ENCODE measurements around the gene NPFF.

NPFF gene

DNA sequence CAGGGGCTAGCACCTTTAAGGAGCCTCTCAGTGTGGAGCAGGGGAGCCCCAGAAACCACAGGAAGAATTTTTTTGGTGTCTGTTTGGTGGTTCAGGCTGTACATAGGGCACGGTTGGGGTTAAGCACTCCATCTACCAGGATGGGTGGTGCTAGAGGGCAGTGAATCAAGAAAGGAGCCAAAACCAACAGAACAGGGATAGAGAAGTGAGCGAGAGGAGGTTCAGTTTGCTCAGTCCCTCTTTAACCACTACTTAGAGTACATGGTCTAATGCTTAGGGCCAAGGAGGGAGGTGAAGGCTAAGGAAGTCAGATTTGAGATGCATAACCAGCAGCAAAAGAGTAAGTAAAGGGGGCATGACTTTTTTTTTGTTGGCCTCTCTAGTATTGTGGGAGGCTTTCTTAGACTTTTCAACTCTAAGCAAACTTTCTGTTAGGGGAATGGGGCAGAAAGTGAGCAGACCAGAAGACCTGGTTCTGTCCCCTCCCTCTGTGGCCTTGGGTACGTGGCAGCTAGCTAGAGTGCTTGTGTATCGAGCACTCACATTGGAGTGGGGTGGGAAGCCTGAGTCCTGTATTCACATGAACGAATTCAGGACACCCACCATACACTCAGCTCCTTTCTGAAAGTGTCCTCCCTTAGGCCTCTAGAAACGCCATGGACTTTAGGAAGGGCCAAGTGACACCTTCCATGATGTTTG, 6.6 kb upstream of the NPFF start:
- DNase-seq (ENCODE audit: low spot score): no peak

DNA sequence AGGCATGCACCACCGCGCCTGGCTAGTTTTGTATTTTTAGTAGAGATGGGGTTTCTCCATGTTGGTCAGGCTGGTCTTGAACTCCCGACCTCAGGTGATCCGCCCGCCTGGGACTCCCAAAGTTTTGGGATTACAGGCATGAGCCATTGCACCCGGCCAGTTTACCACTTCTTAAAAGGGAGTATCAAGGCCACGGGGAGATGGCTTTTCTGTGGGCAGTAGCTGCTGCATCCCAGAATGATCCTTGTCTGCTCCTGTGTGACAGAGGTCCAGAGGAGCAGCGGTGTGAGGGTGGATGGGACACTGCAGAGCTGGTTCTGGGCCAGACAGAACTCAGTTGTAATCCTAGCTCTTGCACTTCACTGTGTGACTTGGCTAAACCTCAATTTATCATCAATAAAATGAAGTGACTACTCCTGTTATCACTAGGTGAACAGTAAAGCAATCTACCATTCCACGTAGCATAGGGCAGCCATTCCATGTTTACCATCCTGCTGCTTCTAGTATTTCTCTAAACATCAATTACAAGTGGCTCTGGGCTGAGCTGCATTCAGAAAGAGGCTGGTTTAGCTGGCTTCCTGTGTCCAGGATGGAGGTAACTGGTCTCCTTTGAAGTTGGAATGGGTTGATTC, 3.0 kb upstream of the NPFF start:
- DNase-seq (ENCODE audit: low spot score): no peak

DNA sequence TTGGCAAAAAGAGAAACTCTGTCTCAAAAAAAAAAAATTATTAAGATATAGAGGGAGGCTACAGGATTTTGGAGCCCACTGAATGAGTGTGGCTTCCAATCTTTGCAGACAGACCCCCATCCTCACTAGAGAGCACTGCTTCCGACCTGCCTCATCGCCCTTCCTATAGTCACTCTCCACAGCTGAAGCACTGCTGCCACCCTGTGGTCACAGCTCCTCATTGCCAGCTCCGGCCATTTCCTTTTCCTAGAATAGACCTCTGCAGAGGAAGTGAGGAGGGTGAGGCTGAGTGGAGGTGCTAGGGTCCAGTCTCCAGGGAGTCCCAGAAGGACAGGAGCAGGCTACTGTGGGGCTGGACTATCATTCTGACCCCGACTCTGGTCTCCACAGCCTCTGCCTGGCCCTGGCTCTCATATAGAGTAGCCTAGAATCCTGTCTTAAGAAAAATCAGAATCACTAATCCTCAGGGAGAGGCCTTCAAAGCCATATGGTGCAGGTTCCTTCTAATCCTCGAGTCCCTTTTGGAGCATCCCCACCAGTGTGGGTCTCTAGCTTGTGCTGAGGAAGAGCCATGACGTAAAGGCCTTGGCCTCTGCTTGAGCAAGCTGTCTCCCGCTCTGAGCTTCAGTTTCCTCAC, 1.4 kb upstream of the NPFF start:
- peak; percentile 84 for DNase-seq (ENCODE audit: low spot score)

DNA sequence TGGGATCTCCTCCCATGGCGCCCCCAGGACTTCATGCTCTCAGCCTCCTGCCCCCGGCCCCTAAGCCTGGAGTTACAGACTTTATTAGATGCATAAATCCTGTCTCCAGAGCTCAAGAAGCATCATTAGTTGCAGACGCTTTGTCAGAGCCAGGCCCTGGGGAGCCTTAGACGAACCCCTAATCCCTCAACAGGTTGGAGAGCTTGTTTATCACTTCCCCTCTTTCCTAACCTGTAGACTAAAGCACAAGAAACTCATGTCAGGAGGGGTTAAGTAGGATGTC, 260 bp upstream of the NPFF start:
- DNase-seq (ENCODE audit: low spot score): no peak

DNA sequence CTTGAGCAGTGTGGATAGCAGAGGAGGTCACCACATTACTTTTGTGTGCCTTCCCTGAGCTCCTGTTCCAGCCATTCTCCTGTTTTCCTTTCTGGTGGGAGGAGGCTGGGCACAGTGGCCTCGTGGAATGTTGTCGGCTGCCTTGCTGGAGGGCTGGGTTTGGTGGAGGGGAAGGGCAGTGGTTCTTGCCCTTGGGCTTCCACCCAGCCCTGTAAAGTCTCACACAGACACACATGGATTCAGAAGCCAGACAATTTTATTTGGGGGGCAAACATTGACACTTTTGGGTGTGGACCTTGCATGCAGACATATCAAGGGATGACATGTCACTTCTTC, 866 bp downstream of the NPFF start:
- no peak for DNase-seq (ENCODE audit: low spot score)

DNA sequence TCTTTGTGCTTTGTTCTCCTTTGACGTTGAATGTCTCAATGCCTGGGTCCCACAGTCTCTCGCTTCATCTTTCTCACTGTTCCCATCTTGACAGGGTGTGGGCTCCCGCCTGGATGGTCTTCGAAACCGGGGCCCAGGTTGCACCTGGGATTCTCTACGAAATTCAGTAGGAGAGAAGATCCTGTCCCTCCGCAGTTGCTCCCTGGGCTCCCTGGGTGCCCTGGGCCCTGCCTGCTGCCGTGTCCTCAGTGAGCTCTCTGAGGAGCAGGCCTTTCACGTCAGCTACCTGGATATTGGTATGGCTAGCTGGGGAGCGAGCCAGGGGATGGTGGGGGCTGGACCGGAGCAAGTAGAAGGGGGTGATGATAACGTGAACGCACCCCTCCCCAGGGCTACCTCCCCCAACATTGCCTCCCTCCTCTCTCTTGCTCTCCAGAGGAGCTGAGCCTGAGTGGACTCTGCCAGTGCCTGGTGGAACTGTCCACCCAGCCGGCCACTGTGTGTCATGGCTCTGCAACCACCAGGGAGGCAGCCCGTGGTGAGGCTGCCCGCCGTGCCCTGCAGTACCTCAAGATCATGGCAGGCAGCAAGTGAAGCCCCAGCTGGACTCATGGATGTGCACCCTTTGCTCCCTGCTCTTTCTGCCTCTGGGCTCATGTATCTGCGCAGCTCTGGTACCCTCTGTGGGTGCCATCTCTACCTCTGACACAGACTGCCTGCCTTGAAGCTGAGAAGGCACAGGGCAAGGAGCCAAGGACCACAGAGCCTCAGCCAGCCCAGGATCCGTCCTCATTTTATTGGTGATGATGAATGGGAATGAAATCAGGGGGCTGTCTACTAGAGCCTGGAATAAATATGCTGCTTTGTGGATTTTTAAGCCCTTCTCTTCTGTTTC, 1.5 kb downstream of the NPFF start:
- no peak for DNase-seq (ENCODE audit: low spot score)

DNA sequence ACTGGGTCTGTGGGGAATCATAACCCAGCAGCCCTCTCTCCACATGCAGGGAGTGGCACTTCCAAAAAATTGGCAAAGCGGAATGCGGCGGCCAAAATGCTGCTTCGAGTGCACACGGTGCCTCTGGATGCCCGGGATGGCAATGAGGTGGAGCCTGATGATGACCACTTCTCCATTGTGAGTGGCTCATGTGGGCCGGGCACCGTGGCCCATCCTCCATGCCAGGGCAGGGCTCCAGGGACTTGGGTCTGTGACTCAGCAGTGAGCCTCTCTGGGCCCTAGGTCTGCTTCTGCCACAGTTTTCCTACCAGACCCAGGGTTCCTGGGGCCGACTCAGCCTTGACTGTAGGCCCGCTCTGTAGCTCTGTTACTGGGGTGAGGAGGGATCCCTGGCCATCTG, 2.2 kb downstream of the NPFF start:
- no peak for DNase-seq (ENCODE audit: low spot score)

DNA sequence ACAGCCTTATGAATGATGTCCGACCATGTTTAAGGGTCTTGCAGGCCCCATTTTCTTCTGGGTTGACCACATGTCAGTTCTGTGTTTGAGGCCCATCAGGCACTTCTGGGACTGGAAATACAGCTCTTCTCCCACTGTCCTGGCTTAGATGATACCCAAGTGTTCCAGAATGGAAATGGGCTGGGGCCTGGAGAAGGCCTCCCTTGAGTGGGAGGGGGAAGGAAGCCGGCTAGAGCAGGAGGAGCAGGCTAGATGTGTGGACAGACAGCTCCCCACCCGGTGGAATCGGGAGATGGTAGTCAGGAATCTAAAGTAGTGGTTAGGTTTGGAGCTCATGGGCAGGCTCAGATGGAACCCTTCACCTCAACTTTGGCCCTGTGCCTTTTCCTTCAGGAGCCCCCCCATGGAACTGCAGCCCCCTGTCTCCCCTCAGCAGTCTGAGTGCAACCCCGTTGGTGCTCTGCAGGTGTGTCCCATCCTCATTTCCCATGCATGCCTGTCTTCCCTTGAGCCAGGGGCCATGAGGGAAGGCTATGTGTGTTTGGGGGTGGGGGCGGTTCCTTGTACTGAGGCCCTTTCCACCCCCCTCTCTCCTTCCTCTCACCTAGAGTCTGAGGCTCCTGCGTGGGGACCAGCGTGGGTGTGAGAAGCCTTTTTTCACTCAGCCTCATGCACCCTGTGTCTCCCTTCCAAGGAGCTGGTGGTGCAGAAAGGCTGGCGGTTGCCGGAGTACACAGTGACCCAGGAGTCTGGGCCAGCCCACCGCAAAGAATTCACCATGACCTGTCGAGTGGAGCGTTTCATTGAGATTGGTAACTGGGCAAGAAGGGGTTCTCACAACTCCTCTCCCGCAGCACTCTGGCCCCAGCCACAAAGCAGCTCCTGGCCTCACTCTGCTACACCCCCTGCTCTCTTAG, 3.0 kb downstream of the NPFF start:
- DNase-seq (ENCODE audit: low spot score): no peak

DNA sequence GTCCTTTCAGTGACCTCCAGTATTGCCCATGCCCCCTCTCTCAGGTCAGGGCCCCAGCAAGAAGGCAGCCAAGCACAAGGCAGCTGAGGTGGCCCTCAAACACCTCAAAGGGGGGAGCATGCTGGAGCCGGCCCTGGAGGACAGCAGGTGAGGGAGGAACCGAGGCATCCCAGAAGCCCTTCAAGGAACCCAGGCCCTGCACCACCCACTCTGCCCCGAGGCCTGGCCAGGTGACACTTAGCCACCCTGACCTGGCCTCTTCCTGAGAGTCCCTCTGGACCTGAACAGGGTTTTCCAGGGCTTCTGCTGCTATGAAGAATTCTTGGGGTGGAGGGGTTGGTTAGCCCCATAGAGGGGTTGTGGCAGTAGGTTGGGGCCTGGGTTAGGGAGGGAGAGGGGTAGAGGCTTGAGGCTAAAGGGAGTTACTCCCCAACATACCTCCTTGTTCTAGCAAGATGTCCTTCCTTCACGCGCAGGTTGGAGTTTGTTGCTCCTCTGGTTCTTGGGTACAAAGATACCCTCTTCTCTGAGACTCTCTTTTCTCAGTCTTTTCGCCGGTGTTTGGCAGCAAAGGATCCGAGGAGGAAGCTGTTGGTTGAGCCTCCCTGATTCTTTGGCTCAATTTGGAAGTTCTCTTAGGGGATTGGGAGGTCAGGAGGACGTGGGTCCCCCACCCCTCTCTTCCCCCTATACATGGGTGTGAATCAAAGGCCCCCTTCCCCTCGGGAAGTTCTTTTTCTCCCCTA, 4.1 kb downstream of the NPFF start:
- DNase-seq (ENCODE audit: low spot score): no peak

DNA sequence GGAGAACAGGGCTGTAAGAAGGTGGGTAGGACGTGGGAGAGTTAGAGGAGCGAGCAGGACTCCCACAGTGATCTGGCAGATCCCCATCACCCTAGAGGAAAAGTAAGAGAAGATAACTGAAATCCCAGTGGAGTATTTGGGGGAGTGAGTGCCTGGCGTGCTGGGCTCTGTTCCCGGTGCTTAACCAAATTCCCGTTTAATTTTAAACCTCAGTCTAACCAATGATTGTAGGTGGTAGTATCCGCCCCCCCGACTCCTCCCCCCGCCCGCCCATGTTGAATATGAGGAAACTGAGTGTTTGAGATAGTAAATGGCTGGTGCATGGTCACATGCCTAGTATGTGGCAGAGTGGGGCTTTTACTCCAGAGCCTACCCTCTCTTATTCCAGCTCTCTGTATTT, 5.0 kb downstream of the NPFF start:
- no peak for DNase-seq (ENCODE audit: low spot score)

DNA sequence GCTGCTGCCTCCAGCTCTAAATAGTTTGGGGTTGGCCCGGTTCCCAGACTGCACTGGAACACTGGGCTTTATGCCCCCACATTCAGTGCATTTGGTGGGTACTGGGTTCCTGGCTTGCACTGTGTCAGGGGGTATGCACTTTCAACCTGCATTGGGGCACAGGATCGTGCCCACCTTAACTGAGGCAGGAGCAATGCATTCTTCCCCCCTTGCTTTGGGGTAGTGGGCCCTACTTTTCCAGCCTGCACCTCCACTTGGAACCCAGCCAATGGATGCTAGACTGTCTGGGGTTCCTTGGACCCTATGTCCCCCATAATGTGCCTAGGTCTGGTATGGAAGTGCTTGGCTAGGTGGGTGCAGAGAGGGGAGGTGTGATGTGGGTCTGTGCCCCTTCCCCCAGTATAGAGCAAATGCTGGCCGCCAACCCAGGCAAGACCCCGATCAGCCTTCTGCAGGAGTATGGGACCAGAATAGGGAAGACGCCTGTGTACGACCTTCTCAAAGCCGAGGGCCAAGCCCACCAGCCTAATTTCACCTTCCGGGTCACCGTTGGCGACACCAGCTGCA, 5.6 kb downstream of the NPFF start:
- DNase-seq (ENCODE audit: low spot score): no peak

DNA sequence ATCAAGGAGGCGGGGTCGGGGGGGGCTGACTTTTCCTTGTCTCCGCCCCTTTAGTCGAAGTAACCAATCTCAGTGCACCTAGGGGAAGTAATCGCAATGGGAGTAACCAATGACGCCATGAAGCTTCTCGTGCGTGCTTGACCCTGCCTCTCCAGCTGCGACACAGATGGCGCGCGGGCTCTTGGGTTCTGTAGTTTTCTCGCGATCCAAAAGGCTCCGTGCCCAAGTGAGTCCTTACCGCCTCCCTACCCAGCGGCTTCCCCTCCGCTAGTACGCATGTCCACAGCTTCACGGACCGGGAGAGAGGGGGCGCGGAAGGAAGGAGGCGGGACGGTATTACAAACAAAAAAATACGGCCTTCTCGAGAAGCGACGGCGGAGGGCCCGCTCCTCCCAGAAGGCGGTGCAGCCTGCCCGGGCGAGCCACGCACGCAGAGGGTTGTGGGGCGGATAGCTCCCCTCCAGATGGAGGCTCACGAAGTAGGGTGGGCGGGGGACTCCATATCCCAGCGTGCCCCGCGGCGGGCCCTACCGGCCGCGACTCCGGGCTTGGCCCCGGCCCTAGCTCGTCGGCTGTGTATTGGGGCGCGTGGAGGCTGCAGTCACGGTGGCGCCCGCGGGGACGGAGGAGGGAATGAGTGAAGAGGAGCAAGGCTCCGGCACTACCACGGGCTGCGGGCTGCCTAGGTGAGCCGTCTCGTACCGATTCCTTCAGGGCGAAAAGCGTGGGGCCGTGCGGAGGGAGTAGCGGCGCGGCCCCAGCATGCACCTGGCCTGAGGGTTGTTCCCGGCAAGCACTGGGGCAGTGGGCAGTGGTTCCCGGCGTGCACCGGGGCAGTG, 6.3 kb downstream of the NPFF start, which contains the start of gene TARBP2:
TSS of gene TARBP2 (plus strand) at position 508 of the 839 bp plus-strand sequence. CDS start at position 634, 126 bp downstream.
- DNase-seq (ENCODE audit: low spot score): peak; percentile 99

DNA sequence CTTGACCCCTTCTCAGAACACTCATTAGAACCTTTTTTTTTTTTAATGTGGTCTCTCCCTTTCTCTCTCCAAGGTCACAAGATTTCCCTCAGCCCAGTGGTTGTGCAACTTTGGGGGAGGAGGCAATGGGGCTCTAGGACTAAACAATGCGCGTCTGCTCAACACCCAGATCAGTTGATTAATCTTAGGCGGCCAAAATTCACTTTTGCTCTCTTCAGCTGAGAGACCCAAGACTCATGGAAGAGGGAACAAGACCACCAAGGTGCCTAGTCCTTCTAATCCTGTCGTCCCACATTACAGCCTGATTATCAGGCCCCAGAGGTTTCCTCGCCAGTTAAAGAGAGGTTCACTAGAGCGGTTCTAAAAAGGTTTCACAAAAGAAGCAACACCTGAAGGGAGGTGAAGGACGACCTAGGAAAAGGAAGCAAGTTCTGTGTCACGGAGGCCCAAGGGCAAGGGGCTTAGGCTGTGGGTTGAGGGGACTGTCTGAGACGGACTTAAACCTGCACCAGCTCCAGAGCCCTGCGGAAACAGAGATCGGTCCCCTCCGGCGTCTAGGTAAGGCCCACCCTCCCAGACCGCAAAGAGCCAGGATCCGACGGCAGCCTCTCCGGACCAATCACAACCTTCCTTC, 7.0 kb downstream of the NPFF start:
- DNase-seq (ENCODE audit: low spot score): peak; percentile 12

DNA sequence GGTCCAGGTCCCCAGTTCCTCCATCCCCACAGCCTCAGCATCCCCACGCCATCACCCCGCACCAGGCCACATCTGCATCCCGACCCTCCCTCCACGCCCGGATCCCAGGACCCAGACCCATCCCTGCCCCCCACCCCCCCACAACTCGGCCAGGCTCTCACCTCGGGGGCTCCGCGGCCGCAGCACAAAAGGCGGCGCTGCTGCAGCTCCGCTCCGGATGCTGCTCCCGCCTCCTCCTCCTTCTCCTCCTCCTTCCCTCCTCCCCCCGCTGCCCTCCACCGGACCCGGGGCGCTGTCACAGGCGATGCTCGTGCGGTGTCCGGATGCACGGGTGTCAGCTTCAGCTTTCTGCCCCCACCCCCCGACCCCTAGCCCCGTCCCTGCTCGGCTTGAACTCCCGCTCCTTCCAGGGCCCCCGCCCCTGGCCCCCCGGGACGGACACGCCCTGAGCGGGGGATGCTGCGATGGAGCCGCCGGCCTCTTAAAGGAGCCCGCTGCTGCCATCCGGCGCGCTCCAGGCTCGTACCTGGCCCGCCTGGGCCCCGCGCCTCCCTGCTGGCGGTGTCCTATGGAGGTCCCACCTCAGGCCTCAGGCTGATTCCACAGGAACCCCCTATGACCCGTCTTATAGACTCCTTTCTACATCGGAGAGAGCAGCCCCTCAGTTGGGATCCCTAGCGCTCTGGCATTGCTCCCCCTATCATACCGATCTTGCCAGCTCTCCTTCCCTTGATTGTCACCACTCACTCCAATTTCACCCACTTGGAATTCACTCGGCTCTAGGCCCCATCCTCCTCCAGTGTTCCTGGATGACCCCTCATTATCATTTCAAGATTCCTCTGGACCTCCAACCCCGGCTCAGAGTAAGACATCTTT, 7.8 kb downstream of the NPFF start, which contains the start of gene MAP3K12:
TSS of gene MAP3K12 (minus strand) at position 193 of the 876 bp plus-strand sequence. CDS start 12,067 bp downstream, outside the sequence.
- peak; percentile 48 for DNase-seq (ENCODE audit: low spot score)

DNA sequence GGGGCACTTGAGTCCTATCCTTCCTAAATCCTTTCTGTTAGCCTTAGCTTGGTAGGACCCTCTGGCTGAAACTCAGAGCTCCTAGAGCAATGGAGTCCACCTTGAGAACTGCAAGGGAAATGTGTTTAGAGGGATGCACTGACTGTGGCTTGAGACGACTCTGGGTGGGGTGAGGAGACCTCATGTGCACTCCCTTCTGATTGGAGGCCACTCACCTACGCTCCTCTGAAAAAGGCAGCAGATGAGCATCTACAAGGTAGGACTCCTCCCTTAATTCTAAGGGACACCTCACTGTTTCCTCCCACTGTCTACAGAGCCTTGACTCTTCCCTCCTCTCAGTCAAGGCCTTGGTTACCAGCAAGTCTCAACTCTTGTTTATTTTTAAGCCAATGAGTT, 9.1 kb downstream of the NPFF start:
- peak; percentile 30 for DNase-seq (ENCODE audit: low spot score)

DNA sequence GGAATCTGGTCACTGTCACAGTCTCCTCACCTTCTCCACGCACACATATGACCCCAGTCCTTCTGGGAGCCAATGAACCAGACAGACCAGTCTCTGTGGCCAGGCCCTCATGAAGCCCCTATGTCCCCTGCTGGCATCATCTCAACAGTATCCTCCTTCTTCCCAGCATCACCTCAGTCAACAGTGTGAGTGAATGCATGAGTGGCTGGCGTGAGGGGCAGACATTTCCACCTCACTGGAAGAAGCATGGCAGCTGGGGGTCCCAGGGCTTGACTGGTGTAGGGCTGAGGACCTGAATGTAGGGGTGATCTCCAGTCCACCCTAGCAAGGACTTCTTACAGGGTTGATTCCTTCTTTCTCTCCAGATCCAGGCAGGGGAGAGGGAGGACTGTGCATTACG, 9.8 kb downstream of the NPFF start:
- no peak for DNase-seq (ENCODE audit: low spot score)

DNA sequence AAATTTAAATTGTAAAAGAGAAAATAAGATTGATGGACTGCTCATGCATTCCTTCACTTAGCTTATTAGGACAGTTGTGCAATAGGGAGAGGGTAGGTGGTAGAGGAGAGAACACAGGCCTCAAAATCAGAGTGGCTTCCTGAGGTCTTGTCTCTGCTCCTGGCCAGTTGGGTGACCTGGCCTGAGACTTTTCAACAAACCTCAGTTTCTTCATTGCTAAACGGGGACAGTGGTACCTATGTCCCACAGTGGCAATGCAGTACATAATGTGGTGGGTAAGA, 10.6 kb downstream of the NPFF start:
- no peak for DNase-seq (ENCODE audit: low spot score)
